Lung (tissue), 12 donors: ENCODE measurements around the gene NKAIN2. TPM values are rescaled to one million over a fixed set of nuclear protein-coding genes. Genes with fewer than 3 reads are reported as not detected.
A peak's percentile ranks its signal among the peaks of the same experiment; 100 is the strongest.

Source experiments
- ATAC-seq: fragments of 200-7000 bp; cut with Tn5 transposase; one replicate; pipeline ENCODE4 v1.9.1; 2020; ENCODE audit warnings: moderate number of reproducible peaks; ENCODE audit not compliant: insufficient read depth, low FRiP score
- DNase-seq, 3 donors: peaks; one replicate each; pipeline ENCODE4 v3.0.0-alpha.2; 2013 to 2017
- H3K27ac ChIP-seq, 2 donors: one replicate each; pipeline ENCODE4 v1.5.1; 2013; ENCODE audit warnings: mild to moderate bottlenecking in 2 of 2, moderate library complexity in 2 of 2, control low read depth in 1 of 2, inconsistent platforms in 1 of 2, low read depth in 1 of 2, low read length in 1 of 2
- H3K27me3 ChIP-seq, 3 donors: one replicate each; pipeline ENCODE4 v1.5.1; 2013; ENCODE audit warnings: low read length in 2 of 3; ENCODE audit not compliant: control insufficient read depth in 3 of 3, insufficient read depth in 3 of 3
- H3K36me3 ChIP-seq, 4 donors: one replicate each; pipeline ENCODE4 v1.5.1; 2013; ENCODE audit warnings: low read length in 4 of 4, mild to moderate bottlenecking in 1 of 4, moderate library complexity in 1 of 4; ENCODE audit not compliant: control insufficient read depth in 4 of 4, insufficient read depth in 4 of 4
- H3K4me1 ChIP-seq, 5 donors: one replicate each; pipeline ENCODE4 v1.5.1; 2013; ENCODE audit warnings: low read length in 5 of 5, mild to moderate bottlenecking in 2 of 5, moderate library complexity in 1 of 5; ENCODE audit not compliant: control insufficient read depth in 5 of 5, insufficient read depth in 5 of 5
- H3K4me3 ChIP-seq: one replicate; pipeline ENCODE4 v1.5.1; 2013; ENCODE audit warnings: mild to moderate bottlenecking, control low read depth, moderate library complexity
- H3K9ac ChIP-seq, 2 donors: one replicate each; pipeline ENCODE4 v1.5.1; 2013; ENCODE audit warnings: low read length in 2 of 2, control low read depth in 1 of 2; ENCODE audit not compliant: insufficient read depth in 1 of 2
- H3K9me3 ChIP-seq, 4 donors: one replicate each; pipeline ENCODE4 v1.5.1; 2013; ENCODE audit warnings: low read length in 3 of 4, mild to moderate bottlenecking in 1 of 4, moderate library complexity in 1 of 4; ENCODE audit not compliant: control insufficient read depth in 4 of 4, insufficient read depth in 3 of 4
- CTCF ChIP-seq: IDR thresholded peaks from 2 replicates; pipeline ENCODE4 v1.5.1; 2012; ENCODE audit warnings: mild to moderate bottlenecking; ENCODE audit errors: control extremely low read depth, extremely low read depth
- WGBS, 2 donors: extraction: QIAGEN DNeasy Blood & Tissue Kit; methylation state at CpG; one replicate each; pipeline ENCODE4 v1.1.7; 2013; 5-methylcytosine and 5-hydroxymethylcytosine counted together
- polyA plus RNA-seq, 2 donors: library from polyadenylated mRNA; stranded (reverse); fragments of 200-250 nt; gene quantifications; one replicate each; pipeline ENCODE4 v1.2.1, GENCODE V29; 2013
- total RNA-seq, 2 donors: library from RNA; depleted of rRNA in 1 of 2; stranded (reverse); fragments of >200 nt in 1 of 2; gene quantifications; one replicate each; pipeline ENCODE4 v1.2.1, GENCODE V29; 2014 to 2021
- donor health status: control.
- donor health status: control.
- donor health status: Bipolar disorder and iron deficiency.
- donor health status: healthy.
- donor health status: DM: yes; HTN: yes; CAD: no.

The NKAIN2 gene
- total and polyA plus RNA-seq, 4 donors, result 0.01 to 4.4 TPM; not detected in 2

DNA sequence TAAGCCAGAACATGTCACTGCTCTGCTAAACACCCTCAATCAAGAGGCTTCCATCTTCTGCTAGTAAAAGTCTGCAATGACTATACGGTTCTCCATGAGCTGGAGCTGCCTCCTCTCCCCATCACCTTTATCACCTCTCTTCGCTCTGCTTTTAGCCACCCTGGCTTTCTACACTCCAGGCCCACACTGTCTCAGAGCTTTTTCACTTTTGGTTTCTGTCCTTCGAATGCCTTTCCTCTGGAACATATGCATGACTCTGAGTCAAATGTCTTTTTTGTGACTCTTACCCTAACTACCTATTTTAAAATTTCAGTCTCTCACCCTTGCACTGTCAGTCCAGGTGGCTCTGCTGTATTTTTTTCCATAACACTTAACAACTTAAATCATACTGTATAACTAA, 633.1 kb downstream of the NKAIN2 start:
- Histone ChIP-seq H3K9me3 (peaks cover 0 to 2% (median 0%) of the 10 kb centered on the region in 4 donors), H3K4me3 (no peak overlapping the region), H3K9ac (no peak overlapping the region), H3K4me1 (no peaks in the 10 kb centered on the region), H3K27ac (no peak overlapping the region), H3K27me3 (no peaks in the 10 kb centered on the region), H3K36me3 (no peaks in the 10 kb centered on the region)
- DNase-seq (no peak), ATAC-seq (no peak)
- no peak for TF ChIP-seq CTCF
- WGBS, 2 donors, result 82 to 91% methylated on average over 3 of the region's 3 CpGs

DNA sequence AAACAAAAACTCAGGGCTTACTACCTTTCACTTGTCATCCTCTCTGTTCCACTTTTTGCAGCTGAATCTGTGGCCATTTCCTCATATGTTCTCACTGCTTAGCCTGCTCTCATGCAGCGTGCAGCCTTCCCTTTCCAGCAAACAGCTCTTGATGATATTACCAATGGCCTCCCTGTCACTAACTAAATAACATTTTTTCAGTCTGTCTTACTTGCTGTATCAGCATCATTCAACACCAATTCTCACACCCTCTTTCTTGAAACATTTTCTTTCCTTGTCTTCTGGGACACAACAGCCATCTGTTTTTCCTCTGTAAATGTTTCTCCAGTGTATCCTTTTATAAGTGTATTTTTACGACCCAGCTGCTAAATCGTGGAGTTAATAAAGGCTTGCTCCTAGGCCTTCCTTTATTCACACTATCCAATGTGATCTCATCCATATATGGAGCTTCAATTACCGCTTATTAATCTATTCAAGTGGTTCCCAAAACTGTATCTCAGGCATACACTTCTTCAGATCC, 634.9 kb downstream of the NKAIN2 start:
- no peak for DNase-seq
- H3K4me3 ChIP-seq, result no peak overlapping the region
- ATAC-seq, result no peak
- H3K9me3 ChIP-seq, result peaks cover 0 to 2% (median 0%) of the 10 kb centered on the region in 4 donors
- H3K4me1 ChIP-seq, result no peaks in the 10 kb centered on the region
- H3K9ac ChIP-seq, result no peak overlapping the region
- no peaks in the 10 kb centered on the region for H3K27me3 ChIP-seq
- no peak overlapping the region for H3K27ac ChIP-seq
- WGBS, 2 donors, result 65 to 77% methylated on average over 4 of the region's 4 CpGs
- H3K36me3 ChIP-seq, result no peaks in the 10 kb centered on the region
- TF ChIP-seq CTCF, result no peak

- Histone ChIP-seq H3K27me3 (no peaks in the 10 kb centered on the region), H3K4me1 (peaks cover 0 to 6% (median 0%) of the 10 kb centered on the region in 5 donors), H3K4me3 (no peak overlapping the region), H3K9ac (no peak overlapping the region), H3K36me3 (no peaks in the 10 kb centered on the region), H3K9me3 (peaks cover 0 to 1% (median 0%) of the 10 kb centered on the region in 4 donors), H3K27ac (no peak overlapping the region)
- 88 to 89% methylated on average over 3 of the region's 3 CpGs for WGBS, 2 donors
- ATAC-seq (no peak), DNase-seq (peak in 2 of 3 donors; percentile 26 to 64)
- no peak for TF ChIP-seq CTCF
Measured at GRCh38 chr6:124441450-124441849, 637.8 kb downstream of the NKAIN2 start.

DNA sequence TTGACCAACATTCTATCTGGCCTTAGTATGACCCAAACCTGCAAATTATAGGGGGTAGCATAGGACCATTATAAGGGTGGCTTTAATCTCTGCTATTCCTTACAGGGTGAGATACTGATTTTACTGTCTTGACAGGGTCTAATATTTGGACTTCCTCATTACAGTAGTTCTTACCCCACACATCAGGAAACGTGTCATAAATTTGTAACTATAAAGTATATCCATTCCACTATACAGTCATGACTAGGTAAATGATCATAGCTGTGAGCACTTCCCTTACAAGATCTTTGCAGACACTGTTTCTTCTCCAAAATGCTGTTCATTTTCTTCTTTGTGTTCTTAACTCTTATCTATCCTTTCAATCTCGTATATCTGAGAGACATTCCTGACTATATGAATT, 639.9 kb downstream of the NKAIN2 start:
- no peaks in the 10 kb centered on the region for H3K9me3 ChIP-seq
- WGBS, 2 donors, result 30 to 38% methylated on average over 2 of the region's 2 CpGs
- H3K36me3 ChIP-seq, result no peaks in the 10 kb centered on the region
- no peak for TF ChIP-seq CTCF
- no peak overlapping the region for H3K9ac ChIP-seq
- no peak for DNase-seq
- H3K27ac ChIP-seq, result no peak overlapping the region
- no peak for ATAC-seq
- H3K27me3 ChIP-seq, result no peaks in the 10 kb centered on the region
- H3K4me1 ChIP-seq, result peaks cover 0 to 6% (median 0%) of the 10 kb centered on the region in 5 donors
- no peak overlapping the region for H3K4me3 ChIP-seq
